K562 (cell line): Measurements from ENCODE around the gene UROD. TPM values are rescaled to one million over a fixed set of nuclear protein-coding genes. Genes with fewer than 3 reads are reported as not detected.

Experiments
- ARID3A ChIP-seq: IDR thresholded peaks from 2 replicates; pipeline ENCODE4 v1.6.1; 2012; ENCODE audit warnings: low read depth, low read length, improper control_type of control experiment, borderline replicate concordance
- CHD1 ChIP-seq: fragments of 200-600 bp; sonication (generic); IDR thresholded peaks from one replicate; pipeline ENCODE4 v1.6.1; 2012; ENCODE audit warnings: mild to moderate bottlenecking, moderate library complexity, low read length, inconsistent platforms
- CREM ChIP-seq: IDR thresholded peaks from 2 replicates; pipeline ENCODE4 v1.6.1; 2014; ENCODE audit warnings: antibody characterized with exemption, low read depth
- FOXP1 ChIP-seq: sonication (generic); formaldehyde crosslinking; IDR thresholded peaks from 2 replicates; pipeline ENCODE4 v1.8.0; 2022; ENCODE audit warnings: mild to moderate bottlenecking, missing genetic modification reagents
- HMGN3 ChIP-seq: IDR thresholded peaks from 2 replicates; pipeline ENCODE4 v1.6.1; 2011; ENCODE audit warnings: borderline replicate concordance, low read depth, mild to moderate bottlenecking, mixed read lengths, low read length; ENCODE audit not compliant: insufficient read length; ENCODE audit errors: extremely low read depth
- KDM5B ChIP-seq: fragments of 200-600 bp; sonication (generic); IDR thresholded peaks from 2 replicates; pipeline ENCODE4 v1.6.1; 2012; ENCODE audit warnings: low read depth, mild to moderate bottlenecking, moderate library complexity, low read length, control low read depth, inconsistent platforms; ENCODE audit not compliant: insufficient replicate concordance
- MYNN ChIP-seq, 2 experiments: sonication (generic); formaldehyde crosslinking in 1 of 2; IDR thresholded peaks; 2 replicates each; pipeline versions ENCODE4 v1.5.0 to v1.6.1; 2016 to 2020; ENCODE audit warnings: antibody characterized with exemption in 1 of 2, missing genetic modification reagents in 1 of 2
- NR2C2 ChIP-seq, 2 experiments: fragments of 200-800 bp in 1 of 2; sonication (Bioruptor generic) in 1 of 2; sonication (generic) in 1 of 2; formaldehyde crosslinking in 1 of 2; IDR thresholded peaks; 2 replicates each; pipeline versions ENCODE4 v1.6.1 to v1.8.0; 2016 to 2022; ENCODE audit warnings: mild to moderate bottlenecking in 1 of 2, missing compliant biosample characterization in 1 of 2, missing genetic modification characterization in 1 of 2, missing genetic modification reagents in 1 of 2
- PHF21A ChIP-seq: fragments of 450-650 bp; IDR thresholded peaks from 2 replicates; pipeline ENCODE4 v1.6.1; 2017; ENCODE audit warnings: low read depth, borderline replicate concordance
- RNF2 ChIP-seq: sonication (generic); IDR thresholded peaks from 2 replicates; pipeline ENCODE4 v1.6.1; 2016
- TGIF2 ChIP-seq: sonication (generic); formaldehyde crosslinking; IDR thresholded peaks from 2 replicates; pipeline ENCODE4 v1.8.1; 2022; ENCODE audit warnings: mild to moderate bottlenecking, missing genetic modification reagents, moderate library complexity
- YY1 ChIP-seq, 3 experiments: IDR thresholded peaks; 2 replicates each; pipeline ENCODE4 v1.6.1; 2011; ENCODE audit warnings: low read length in 2 of 3, mild to moderate bottlenecking in 2 of 3, moderate library complexity in 2 of 3, borderline replicate concordance in 1 of 3, control low read depth in 1 of 3, low read depth in 1 of 3; ENCODE audit not compliant: insufficient read depth in 3 of 3, insufficient replicate concordance in 2 of 3, control insufficient read depth in 1 of 3, insufficient read length in 1 of 3; ENCODE audit errors: extremely low read depth in 1 of 3
- ZBED1 ChIP-seq: IDR thresholded peaks from 2 replicates; pipeline ENCODE4 v1.6.1; 2014
- ZHX1 ChIP-seq: fragments of 150-350 bp; conservative IDR thresholded peaks from 2 replicates; pipeline ENCODE4 v1.6.1; 2014; ENCODE audit warnings: low read length
- ZKSCAN1 ChIP-seq: fragments of 150-350 bp; IDR thresholded peaks from 2 replicates; pipeline ENCODE4 v1.6.1; 2016; ENCODE audit warnings: low read depth, low read length
- ZNF668 ChIP-seq: fragments of 250-450 bp; sonication (Bioruptor Pico); IDR thresholded peaks from 2 replicates; pipeline ENCODE4 v1.8.0; 2022; ENCODE audit warnings: mild to moderate bottlenecking, inconsistent platforms
- polyA plus RNA-seq, 8 experiments: library from polyadenylated mRNA; depleted of rRNA in 4 of 8; stranded (reverse) in 5 of 8; unstranded in 3 of 8; fragments of >200 nt; fragmentation: Nextera tagmentation in 2 of 8; fragmentation: Illumina TruSeq in 1 of 8; extraction: Ambion mirVana in 2 of 8; extraction: Trizol in 1 of 8; gene quantifications; 2 replicates each; pipeline versions ENCODE4 v1.2.1 to v1.2.3, GENCODE V29; 2011 to 2014; ENCODE audit warnings: inconsistent platforms in 1 of 8, missing spikeins in 1 of 8
- total RNA-seq, 7 experiments: library from RNA; depleted of rRNA in 6 of 7; stranded (reverse); fragments of >200 nt in 6 of 7; fragmentation: Illumina TruSeq in 2 of 7; extraction: Trizol in 2 of 7; gene quantifications; 2 replicates each; pipeline versions ENCODE4 v1.2.1 to v1.2.3, GENCODE V29; 2011 to 2021; ENCODE audit warnings: low replicate concordance in 1 of 7
- TF ChIP-seq, protein P1 (sequence below): fragments of 450-650 bp; IDR thresholded peaks from 2 replicates; pipeline ENCODE4 v1.7.1; 2018; ENCODE audit warnings: mild to moderate bottlenecking, low read depth; ENCODE audit not compliant: partially characterized antibody

UROD gene
- total and polyA plus RNA-seq, 9 of the 15 experiments (the other 6 are each of a cell fraction or from before 2014, with no cell fraction given): 533 to 2,933 (median 1,100) TPM

DNA sequence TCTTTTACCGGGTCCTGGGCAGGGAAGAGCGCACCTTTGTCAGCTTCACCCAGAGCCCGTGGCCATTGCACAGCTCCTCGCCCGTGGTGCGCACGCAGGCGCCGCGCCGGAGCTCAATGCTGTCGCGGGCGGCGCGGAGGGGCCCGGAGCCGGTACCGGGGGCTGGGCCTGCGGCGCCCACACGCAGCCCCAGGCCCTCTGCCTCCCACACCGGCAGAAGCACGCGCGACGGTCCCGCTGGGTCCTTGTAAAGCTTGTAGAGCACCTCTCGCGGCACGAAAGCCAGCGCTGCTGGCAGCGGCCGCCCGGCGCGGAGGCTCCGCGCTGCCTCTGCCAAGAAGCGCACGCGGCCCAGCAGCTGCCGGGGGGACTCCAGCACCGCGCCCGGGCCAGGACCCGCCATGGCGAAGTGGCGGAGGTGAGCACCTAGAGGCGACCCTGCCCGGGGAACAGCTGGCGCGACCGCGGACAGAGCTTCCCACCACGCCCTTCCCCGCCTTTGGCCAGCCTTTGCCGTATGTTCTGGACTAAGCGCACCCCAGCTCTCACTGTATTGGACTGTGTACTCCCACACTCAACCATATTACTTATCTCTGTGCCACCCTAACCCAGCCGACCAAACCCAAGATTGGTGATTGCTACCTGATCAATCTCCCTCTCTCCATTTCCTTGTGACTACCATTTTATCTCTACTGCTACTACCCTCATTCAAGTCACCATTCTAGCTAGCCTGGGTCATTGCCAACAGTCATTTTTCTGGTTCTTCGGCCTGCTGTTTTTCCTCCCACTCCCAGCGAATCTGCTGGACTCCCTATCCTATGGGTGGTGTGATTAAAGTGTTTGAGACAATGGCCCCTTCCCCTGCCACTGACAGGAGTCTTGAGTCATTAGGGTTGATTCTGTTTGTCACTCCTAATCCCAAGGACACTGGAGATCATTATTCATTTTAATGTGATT is 921 bp upstream of the UROD start, which contains the start of gene HECTD3 (continued):
- TF ChIP-seq HMGN3: peak; percentile 66
- peak; percentile 74 for TF ChIP-seq KDM5B
- TF ChIP-seq CREM: peak; percentile 75
- TF ChIP-seq, protein P1, sequence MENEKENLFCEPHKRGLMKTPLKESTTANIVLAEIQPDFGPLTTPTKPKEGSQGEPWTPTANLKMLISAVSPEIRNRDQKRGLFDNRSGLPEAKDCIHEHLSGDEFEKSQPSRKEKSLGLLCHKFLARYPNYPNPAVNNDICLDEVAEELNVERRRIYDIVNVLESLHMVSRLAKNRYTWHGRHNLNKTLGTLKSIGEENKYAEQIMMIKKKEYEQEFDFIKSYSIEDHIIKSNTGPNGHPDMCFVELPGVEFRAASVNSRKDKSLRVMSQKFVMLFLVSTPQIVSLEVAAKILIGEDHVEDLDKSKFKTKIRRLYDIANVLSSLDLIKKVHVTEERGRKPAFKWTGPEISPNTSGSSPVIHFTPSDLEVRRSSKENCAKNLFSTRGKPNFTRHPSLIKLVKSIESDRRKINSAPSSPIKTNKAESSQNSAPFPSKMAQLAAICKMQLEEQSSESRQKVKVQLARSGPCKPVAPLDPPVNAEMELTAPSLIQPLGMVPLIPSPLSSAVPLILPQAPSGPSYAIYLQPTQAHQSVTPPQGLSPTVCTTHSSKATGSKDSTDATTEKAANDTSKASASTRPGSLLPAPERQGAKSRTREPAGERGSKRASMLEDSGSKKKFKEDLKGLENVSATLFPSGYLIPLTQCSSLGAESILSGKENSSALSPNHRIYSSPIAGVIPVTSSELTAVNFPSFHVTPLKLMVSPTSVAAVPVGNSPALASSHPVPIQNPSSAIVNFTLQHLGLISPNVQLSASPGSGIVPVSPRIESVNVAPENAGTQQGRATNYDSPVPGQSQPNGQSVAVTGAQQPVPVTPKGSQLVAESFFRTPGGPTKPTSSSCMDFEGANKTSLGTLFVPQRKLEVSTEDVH: peak; percentile 38
- TF ChIP-seq RNF2: no peak
- peak; percentile 96 for TF ChIP-seq TGIF2
- TF ChIP-seq FOXP1 (CRISPR knock-in tag): no peak; the same call in 1 of the 2 replicates
- 0 out of 2 replicates have a peak, but pooled peaks have one; percentile 13 for TF ChIP-seq MYNN (IDR thresholded peaks at IDR 0.05)
- no peak for TF ChIP-seq MYNN (CRISPR knock-in tag; IDR thresholded peaks at IDR 0.05)
- TF ChIP-seq NR2C2 (CRISPR knock-in tag; IDR thresholded peaks at IDR 0.05): 0 out of 2 replicates have a peak, but pooled peaks have one; percentile 6
- TF ChIP-seq NR2C2 (tag; IDR thresholded peaks at IDR 0.05): no peak
- TF ChIP-seq ARID3A: no peak
- no peak for TF ChIP-seq ZNF668 (CRISPR knock-in tag)
- TF ChIP-seq YY1 (IDR thresholded peaks at IDR 0.05; ENCODE audit: borderline replicate concordance in 1 of 3, control insufficient read depth in 1 of 3, extremely low read depth in 1 of 3, insufficient read depth in 3 of 3, insufficient read length in 1 of 3, insufficient replicate concordance in 2 of 3, low read depth in 1 of 3, low read length in 2 of 3): peak in 2 of 3 experiments; percentile 78 to 80
- peak; percentile 38; the same call in 1 of the 2 replicates for TF ChIP-seq ZKSCAN1
- no peak; the same call in 1 of the 2 replicates for TF ChIP-seq ZBED1
- no peak for TF ChIP-seq CHD1
- no peak for TF ChIP-seq PHF21A
- TF ChIP-seq ZHX1: no peak
